GM21526 (cell line): ENCODE data around the gene CFI.
"Not testable (repeated sequence)": the region's sequence is repeated elsewhere in the genome, so short reads cannot be mapped to it uniquely, and the experiment has no call there.

ENCODE experiments used
- ATAC-seq: cut with Tn5 transposase; IDR thresholded peaks from one replicate; pipeline ENCODE4 v1.9.1; 2021; ENCODE audit warnings: moderate library complexity; ENCODE audit not compliant: unreplicated experiment, low FRiP score

The CFI gene

GRCh38 chr4:109801099-109801789 lies 555 bp downstream of the CFI start:
- no peak for ATAC-seq

DNA sequence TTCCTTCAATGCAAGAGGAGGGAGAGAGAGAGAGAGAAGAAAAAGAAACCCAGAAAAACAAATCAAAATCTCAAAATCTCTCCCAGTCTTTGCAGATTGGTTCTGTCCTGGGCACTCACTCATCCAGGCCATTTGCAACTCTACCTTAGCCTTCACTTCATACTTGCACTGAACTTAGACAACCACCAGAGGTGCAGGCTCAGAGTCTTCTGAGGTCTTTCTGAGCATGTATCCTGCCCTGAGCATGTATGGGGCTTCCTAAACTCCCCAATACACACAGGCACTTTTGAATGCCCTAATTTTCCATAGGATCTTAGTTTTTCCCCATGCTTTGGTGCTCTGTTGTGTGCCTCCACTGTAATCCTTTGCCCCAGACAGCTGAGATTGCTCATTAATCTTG lies 2.9 kb downstream of the CFI start:
- ATAC-seq: no peak

DNA sequence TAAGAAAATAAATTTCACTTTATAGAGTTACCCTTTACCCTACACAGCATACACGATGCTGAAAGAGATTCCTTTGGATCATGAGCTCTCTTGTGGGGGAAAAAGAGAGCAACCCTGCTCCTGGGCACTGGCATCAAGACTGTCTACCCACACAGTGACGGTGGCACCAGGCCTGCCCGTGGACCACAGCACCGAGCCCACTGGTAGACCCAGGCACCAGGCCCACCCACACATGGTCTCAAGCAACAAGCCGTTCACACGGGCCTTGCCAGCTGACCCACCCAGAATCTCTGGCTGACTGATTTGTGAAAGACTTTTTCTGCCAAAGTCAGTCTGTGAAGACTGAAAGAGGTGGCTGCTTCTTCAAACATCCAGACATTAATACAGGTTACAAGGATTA lies 6.7 kb downstream of the CFI start:
- no peak for ATAC-seq

- ATAC-seq: no peak
Measured at GRCh38 chr4:109787807-109788206, 14.0 kb downstream of the CFI start.

GRCh38 chr4:109786846-109787245 lies 15.0 kb downstream of the CFI start:
- ATAC-seq: no peak

- not testable (repeated sequence) for ATAC-seq
Measured at GRCh38 chr4:109782092-109782491, 19.7 kb downstream of the CFI start.

- ATAC-seq: no peak
Measured at GRCh38 chr4:109764789-109765402, 36.9 kb downstream of the CFI start.

- ATAC-seq: no peak
Measured at GRCh38 chr4:109764376-109764775, 37.4 kb downstream of the CFI start.

- no peak for ATAC-seq
Measured at GRCh38 chr4:109760682-109761081, 41.1 kb downstream of the CFI start.

- ATAC-seq: no peak
Measured at GRCh38 chr4:109755656-109756055, 46.1 kb downstream of the CFI start.

GRCh38 chr4:109754093-109754857 lies 47.5 kb downstream of the CFI start:
- ATAC-seq: no peak

- ATAC-seq: no peak
Measured at GRCh38 chr4:109752525-109752924, 49.3 kb downstream of the CFI start.

GRCh38 chr4:109751852-109752251 lies 49.9 kb downstream of the CFI start:
- no peak for ATAC-seq

GRCh38 chr4:109750652-109751244 lies 51.1 kb downstream of the CFI start:
- no peak for ATAC-seq

DNA sequence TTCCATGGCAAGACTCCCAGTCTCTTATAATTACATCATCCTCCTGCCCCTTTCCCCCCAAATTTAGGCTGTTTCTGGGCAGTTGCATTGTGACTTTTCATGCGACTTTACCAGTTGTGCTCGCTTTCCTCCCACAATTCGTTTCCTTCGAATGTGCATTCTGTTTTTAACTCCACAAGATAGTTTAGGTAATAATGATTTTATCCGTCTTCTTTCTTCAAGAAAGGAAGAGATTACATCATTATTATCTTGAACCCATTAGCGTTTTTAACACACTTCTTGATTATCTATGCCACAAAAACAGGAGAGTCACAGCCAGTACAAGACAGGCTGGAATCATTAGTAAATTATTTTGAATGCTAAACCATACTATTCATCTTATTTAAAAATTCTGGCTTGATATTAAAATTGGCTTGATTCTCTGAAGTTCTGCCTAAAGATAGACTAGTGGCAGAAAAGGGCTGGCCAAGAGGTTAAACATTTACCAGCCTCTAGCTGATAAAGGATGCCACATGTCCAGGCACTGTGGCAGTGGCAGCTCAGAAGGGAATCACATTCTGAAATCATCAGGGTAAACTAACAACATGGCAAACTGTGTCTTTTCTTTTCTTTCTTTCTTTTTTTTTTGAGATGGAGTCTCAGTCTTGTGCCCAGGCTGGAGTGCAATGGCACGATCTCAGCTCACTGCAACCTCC lies 52.3 kb downstream of the CFI start:
- ATAC-seq: no peak

GRCh38 chr4:109748114-109748513 lies 53.7 kb downstream of the CFI start:
- no peak for ATAC-seq

DNA sequence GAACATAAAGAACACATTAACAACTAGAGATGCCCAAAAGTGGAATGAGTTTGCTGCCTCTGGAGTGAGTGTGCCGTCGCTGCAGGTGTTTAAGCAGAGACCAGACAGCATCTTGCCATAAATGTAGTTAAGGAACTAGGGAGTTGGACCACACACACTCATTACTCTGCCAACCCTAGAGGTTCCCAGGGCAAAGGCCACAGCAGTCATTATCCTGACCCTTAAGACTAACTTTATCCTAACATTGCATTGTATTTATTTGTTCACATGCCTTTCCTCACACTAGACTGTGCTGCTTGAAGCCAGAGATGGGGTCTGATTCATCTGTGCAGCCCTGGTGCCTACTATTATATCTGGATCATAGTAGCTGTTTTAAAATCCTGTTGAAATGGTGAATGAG lies 55.1 kb downstream of the CFI start:
- no peak for ATAC-seq

- ATAC-seq: no peak
Measured at GRCh38 chr4:109745830-109746229, 56.0 kb downstream of the CFI start.

- no peak for ATAC-seq
Measured at GRCh38 chr4:109739547-109739946, 62.3 kb downstream of the CFI start.

GRCh38 chr4:109738104-109738872 lies 63.5 kb downstream of the CFI start:
- no peak for ATAC-seq
